Stimulated activated CD8-positive, alpha-beta memory T cell treated with anti-CD3 and anti-CD28 coated beads, Interleukin-4, amount 100 ng/mL, for 4 hours (primary cell): ENCODE measurements around the gene NFIA.

Experiments
- DNase-seq, 2 donors: peaks; one replicate each; pipeline ENCODE4 v3.0.0-alpha.2; 2020; ENCODE audit warnings: low read depth in 2 of 2, low spot score in 1 of 2

The NFIA gene

GRCh38 chr1:61420243-61420642, 337.9 kb downstream of the NFIA start:
- no peak for DNase-seq

DNA sequence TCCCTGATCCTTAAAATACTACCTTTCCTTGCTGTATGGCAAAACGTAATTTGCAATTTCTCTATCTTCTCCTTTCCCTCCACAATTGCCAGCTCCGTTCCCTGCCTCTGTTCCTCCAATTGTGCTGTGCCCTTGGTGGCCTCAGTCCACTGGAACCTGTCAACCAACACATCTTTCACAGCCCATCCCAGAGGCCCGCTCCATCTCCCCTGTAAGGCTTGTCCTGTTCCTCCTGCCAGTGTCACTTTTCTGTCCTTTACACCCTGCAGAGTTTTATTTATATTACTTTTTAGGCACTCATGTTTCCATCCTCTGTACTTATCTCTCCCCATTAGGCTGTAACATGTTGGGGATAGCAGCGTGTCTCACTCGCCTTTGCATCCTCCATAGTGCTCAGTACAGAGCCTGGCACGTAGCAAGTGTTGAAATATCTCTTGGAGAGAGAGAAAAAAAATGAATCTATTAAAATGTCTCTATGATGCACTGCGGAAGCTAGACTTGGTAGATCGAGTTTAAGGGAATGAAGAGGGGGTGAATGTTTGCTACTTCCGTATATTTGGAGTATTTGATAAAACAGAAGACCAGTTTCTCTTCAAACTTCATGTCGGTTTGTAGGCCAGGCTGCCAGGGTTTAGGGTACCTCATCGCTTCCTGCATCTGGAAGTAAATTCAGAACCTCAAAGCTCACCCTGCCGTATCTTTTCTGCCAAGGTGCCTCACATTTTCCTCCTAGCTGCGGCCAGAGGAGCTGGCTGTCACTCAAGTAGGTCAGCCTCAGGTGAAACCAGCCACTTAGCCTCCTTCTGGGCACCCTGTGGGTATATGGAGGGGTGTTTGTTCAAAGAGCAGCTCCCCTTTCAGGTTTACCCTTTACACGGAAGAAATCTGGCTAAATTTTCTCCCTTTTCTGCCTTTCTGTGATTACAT, 338.8 kb downstream of the NFIA start:
- no peak for DNase-seq

DNA sequence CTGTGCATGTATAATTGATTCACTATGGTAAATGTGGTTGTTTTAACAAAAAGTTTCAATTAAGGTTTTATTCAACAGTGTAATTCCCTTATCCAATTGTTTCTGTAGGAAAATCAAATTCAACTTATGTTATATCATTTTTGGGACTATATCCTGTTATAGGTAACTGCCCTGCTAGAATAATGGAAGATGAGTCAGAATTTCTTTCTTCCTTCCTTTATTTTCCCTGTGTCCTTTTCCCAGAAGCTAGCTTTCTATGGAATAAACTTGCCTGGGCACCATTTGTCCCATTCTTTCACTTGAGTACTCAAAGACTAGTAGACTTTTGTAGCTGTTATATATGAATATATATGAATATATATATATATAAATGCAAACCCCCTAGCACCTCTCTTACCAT, 341.3 kb downstream of the NFIA start:
- no peak for DNase-seq

DNA sequence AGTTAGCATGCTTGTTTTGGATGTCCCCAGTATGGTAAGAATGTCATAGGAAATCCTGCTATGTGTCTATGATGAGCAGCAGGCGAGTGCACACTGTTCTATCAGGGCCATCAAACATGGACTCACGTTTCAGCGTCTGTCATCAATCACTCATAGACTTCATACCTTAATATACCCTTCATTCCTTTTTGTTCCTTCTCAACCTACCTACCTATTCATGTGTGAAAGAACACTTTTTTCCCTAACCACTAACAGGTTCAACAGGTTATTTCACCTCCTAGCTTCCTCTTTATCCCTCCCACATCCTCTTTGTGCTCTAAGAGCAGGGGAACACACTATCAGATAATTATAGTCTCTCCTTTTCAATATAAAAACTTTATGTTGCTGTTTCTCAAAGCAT, 342.0 kb downstream of the NFIA start:
- no peak for DNase-seq

- DNase-seq: no peak
These were observed 342.7 kb downstream of the NFIA start for GRCh38 chr1:61425040-61425439.

GRCh38 chr1:61426254-61426653, 343.9 kb downstream of the NFIA start:
- DNase-seq: no peak

GRCh38 chr1:61426885-61427284, 344.5 kb downstream of the NFIA start:
- no peak for DNase-seq

- no peak for DNase-seq
These were observed 345.1 kb downstream of the NFIA start for GRCh38 chr1:61427510-61427909.

GRCh38 chr1:61428146-61428545, 345.8 kb downstream of the NFIA start:
- no peak for DNase-seq

GRCh38 chr1:61432616-61433388, 350.4 kb downstream of the NFIA start:
- DNase-seq: no peak

- no peak for DNase-seq
These were observed 351.3 kb downstream of the NFIA start for GRCh38 chr1:61433646-61434045.

- no peak for DNase-seq
These were observed 351.9 kb downstream of the NFIA start for GRCh38 chr1:61434276-61434675.

DNA sequence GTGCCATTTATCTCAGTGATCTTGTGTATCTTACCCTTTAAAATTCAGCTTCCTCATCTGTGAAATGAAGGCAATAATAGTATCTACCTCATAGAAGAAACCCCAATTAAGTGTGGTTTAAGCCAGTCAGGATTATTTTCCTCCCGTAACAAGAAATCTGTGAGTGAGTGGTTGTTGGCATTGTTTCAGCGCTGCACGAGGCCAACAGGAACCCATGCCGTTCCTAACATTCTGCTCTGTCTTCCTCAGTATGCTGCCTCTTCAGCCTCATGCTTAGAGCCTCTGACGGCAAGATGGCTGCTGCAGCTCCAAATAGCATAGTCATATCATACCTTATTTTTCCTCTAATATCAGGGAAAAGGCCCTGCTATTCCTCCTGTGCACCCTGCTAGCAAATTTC, 352.9 kb downstream of the NFIA start:
- DNase-seq: no peak

GRCh38 chr1:61436016-61436415, 353.7 kb downstream of the NFIA start:
- no peak for DNase-seq

DNA sequence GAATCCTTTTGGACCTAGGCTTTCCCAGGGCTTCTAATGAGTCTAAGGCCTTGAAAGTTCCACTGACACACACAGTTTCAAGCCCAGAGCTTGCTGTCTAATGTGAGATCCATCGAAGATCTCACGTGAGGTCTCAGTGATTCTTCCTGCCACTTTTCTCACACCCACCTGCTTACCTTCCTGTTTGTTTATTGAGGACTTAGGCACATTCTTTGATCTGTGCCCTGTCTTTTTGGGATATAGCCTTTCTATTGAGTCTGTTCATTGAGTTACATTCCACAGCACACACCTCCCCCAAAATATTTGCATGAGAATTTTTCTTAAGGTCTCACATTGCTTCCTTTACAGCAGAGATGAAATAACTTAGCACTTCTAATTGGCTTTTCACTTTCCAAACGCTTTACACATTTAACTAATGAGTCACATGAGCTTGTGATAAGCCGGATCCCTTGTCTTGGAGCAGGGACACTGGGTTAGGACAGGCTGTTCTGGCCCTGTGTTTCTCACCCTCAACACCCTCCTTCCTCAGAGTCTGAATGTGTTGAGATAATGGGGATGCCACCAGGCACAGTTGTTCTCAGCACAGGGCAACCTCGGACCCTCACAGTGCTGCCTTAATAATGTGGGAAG, 354.2 kb downstream of the NFIA start:
- no peak for DNase-seq

DNA sequence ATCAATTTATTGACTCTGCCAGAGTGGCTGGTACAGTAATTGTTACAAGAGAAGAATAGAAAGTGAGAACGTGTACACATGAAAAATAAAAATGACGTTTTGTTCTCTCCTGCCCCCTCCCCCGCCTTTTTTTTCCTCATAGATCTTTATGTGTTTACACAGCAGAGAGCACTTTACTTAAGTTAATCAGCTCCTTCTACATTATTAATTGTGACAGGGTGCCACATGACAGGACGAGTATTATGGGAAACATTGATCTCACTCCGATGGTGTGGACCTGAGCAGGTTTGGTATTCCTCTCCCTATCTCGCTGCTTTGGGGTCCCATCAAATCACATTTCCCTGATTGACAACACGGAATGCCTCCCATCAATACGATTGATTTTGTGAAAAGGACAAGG, 356.9 kb downstream of the NFIA start:
- DNase-seq: no peak

- no peak for DNase-seq
These were observed 359.4 kb downstream of the NFIA start for GRCh38 chr1:61441723-61442262.

GRCh38 chr1:61442544-61442943, 360.2 kb downstream of the NFIA start:
- no peak for DNase-seq

DNA sequence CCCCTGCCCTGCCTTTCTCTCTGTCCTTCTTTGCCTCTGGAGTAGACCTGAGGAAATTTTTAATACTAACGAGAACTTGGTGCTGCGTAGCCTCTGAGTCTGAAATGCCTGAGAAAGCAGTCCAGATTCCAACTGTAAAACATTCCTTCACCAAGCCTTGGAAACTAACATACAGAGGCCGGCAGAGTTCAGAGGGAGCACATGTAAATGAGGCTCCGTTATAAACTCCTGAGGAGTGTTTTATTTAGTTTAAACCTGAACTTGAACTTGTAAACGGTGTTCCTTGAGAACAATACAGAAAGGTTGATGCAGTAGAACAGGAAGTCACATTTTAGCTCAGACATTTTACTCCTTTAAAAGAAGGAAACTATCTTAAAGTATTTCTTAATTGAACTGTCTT, 361.9 kb downstream of the NFIA start:
- no peak for DNase-seq

GRCh38 chr1:61445269-61445825, 363.0 kb downstream of the NFIA start:
- DNase-seq: no peak

DNA sequence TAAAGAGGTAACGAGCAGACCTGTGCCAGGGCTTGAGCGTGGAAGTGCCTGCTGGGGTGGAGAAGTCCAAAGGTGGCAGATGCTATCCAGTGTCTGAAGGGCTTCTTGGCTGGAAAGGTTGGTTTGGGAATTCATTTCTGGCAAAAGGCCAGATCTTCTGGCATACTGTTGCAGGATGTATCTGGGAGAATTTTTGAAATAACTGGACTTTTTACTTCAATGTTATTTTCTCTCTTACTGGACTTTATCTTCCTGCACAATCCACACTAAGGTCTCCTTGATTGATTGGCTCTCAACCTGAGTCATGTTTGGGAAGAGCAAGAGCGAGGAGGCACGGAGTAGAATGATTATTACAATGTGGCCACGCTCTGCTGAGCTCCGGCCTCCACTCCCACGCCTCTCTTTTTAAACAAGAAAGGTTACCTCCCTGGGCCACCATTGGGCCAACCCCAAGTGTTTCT, 364.2 kb downstream of the NFIA start:
- no peak for DNase-seq
